HepG2 (cell line): ENCODE results near the gene ATP6V1C2. TPM values are rescaled to one million over a fixed set of nuclear protein-coding genes. Genes with fewer than 3 reads are reported as not detected.

Experiments used
- MTF1 ChIP-seq: sonication (generic); formaldehyde crosslinking; IDR thresholded peaks from 2 replicates; pipeline ENCODE4 v1.5.0; 2020; ENCODE audit warnings: missing genetic modification reagents
- RAD21 ChIP-seq: fragments of 450-650 bp; formaldehyde crosslinking; IDR thresholded peaks from 2 replicates; pipeline ENCODE4 v1.5.0; 2020; ENCODE audit warnings: mild to moderate bottlenecking
- TBP ChIP-seq: sonication (generic); formaldehyde crosslinking; IDR thresholded peaks from 2 replicates; pipeline ENCODE4 v1.5.0; 2020; ENCODE audit warnings: missing genetic modification reagents
- ZNF142 ChIP-seq: sonication (generic); formaldehyde crosslinking; IDR thresholded peaks from 2 replicates; pipeline ENCODE4 v1.4.0; 2020; ENCODE audit warnings: missing genetic modification reagents
- ZNF160 ChIP-seq: sonication (generic); formaldehyde crosslinking; IDR thresholded peaks from 2 replicates; pipeline ENCODE4 v1.8.0; 2022; ENCODE audit warnings: mild to moderate bottlenecking, inconsistent platforms, missing genetic modification reagents
- ZNF256 ChIP-seq: sonication (generic); formaldehyde crosslinking; conservative IDR thresholded peaks from 2 replicates; pipeline ENCODE4 v1.4.0; 2020; ENCODE audit warnings: missing genetic modification reagents
- polyA plus RNA-seq, 8 experiments: library from polyadenylated mRNA; depleted of rRNA in 3 of 8; stranded (reverse) in 7 of 8; unstranded in 1 of 8; fragments of >200 nt; fragmentation: Illumina TruSeq in 4 of 8; extraction: Trizol in 4 of 8; gene quantifications; 2 replicates each; pipeline versions ENCODE4 v1.2.1 to v1.2.3, GENCODE V29; 2011 to 2016; ENCODE audit warnings: low read depth in 4 of 8, missing spikeins in 1 of 8, mixed read lengths in 1 of 8; ENCODE audit not compliant: insufficient read depth in 1 of 8
- total RNA-seq, 5 experiments: library from RNA; depleted of rRNA; stranded (reverse); fragments of >200 nt; fragmentation: Illumina TruSeq; extraction: Trizol; gene quantifications; 2 replicates each; pipeline ENCODE4 v1.2.3, GENCODE V29; 2016; ENCODE audit warnings: low read depth in 1 of 5
- TF ChIP-seq, protein P1 (sequence below): sonication (generic); formaldehyde crosslinking; IDR thresholded peaks from 2 replicates; pipeline ENCODE4 v1.5.0; 2020; ENCODE audit warnings: mild to moderate bottlenecking, missing genetic modification reagents, borderline replicate concordance
- TF ChIP-seq, protein P2 (sequence below): sonication (generic); formaldehyde crosslinking; IDR thresholded peaks from 2 replicates; pipeline ENCODE4 v1.5.1; 2020; ENCODE audit warnings: missing genetic modification reagents, mild to moderate bottlenecking, borderline replicate concordance
- TF ChIP-seq, protein P3 (sequence below): sonication (generic); formaldehyde crosslinking; IDR thresholded peaks from 2 replicates; pipeline ENCODE4 v1.9.0; 2021; ENCODE audit warnings: missing genetic modification reagents, borderline replicate concordance

Gene ATP6V1C2
- total and polyA plus RNA-seq, 2 of the 13 experiments (the other 11 are each of a cell fraction or from before 2014, with no cell fraction given), result 0.04 to 0.29 TPM

- TF ChIP-seq ZNF160 (CRISPR knock-in tag) (no peak), ZNF256 (CRISPR knock-in tag) (no peak), TBP (CRISPR knock-in tag) (no peak), ZNF142 (no peak), RAD21 (CRISPR knock-in tag) (peak; percentile 96), MTF1 (CRISPR knock-in tag) (no peak)
- TF ChIP-seq, protein P1, sequence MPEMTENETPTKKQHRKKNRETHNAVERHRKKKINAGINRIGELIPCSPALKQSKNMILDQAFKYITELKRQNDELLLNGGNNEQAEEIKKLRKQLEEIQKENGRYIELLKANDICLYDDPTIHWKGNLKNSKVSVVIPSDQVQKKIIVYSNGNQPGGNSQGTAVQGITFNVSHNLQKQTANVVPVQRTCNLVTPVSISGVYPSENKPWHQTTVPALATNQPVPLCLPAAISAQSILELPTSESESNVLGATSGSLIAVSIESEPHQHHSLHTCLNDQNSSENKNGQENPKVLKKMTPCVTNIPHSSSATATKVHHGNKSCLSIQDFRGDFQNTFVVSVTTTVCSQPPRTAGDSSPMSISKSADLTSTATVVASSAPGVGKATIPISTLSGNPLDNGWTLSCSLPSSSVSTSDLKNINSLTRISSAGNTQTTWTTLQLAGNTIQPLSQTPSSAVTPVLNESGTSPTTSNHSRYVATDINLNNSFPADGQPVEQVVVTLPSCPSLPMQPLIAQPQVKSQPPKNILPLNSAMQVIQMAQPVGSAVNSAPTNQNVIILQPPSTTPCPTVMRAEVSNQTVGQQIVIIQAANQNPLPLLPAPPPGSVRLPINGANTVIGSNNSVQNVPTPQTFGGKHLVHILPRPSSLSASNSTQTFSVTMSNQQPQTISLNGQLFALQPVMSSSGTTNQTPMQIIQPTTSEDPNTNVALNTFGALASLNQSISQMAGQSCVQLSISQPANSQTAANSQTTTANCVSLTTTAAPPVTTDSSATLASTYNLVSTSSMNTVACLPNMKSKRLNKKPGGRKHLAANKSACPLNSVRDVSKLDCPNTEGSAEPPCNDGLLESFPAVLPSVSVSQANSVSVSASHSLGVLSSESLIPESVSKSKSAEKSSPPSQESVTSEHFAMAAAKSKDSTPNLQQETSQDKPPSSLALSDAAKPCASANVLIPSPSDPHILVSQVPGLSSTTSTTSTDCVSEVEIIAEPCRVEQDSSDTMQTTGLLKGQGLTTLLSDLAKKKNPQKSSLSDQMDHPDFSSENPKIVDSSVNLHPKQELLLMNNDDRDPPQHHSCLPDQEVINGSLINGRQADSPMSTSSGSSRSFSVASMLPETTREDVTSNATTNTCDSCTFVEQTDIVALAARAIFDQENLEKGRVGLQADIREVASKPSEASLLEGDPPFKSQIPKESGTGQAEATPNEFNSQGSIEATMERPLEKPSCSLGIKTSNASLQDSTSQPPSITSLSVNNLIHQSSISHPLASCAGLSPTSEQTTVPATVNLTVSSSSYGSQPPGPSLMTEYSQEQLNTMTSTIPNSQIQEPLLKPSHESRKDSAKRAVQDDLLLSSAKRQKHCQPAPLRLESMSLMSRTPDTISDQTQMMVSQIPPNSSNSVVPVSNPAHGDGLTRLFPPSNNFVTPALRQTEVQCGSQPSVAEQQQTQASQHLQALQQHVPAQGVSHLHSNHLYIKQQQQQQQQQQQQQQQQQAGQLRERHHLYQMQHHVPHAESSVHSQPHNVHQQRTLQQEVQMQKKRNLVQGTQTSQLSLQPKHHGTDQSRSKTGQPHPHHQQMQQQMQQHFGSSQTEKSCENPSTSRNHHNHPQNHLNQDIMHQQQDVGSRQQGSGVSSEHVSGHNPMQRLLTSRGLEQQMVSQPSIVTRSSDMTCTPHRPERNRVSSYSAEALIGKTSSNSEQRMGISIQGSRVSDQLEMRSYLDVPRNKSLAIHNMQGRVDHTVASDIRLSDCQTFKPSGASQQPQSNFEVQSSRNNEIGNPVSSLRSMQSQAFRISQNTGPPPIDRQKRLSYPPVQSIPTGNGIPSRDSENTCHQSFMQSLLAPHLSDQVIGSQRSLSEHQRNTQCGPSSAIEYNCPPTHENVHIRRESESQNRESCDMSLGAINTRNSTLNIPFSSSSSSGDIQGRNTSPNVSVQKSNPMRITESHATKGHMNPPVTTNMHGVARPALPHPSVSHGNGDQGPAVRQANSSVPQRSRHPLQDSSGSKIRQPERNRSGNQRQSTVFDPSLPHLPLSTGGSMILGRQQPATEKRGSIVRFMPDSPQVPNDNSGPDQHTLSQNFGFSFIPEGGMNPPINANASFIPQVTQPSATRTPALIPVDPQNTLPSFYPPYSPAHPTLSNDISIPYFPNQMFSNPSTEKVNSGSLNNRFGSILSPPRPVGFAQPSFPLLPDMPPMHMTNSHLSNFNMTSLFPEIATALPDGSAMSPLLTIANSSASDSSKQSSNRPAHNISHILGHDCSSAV (CRISPR knock-in tag), result no peak
- TF ChIP-seq, protein P2, sequence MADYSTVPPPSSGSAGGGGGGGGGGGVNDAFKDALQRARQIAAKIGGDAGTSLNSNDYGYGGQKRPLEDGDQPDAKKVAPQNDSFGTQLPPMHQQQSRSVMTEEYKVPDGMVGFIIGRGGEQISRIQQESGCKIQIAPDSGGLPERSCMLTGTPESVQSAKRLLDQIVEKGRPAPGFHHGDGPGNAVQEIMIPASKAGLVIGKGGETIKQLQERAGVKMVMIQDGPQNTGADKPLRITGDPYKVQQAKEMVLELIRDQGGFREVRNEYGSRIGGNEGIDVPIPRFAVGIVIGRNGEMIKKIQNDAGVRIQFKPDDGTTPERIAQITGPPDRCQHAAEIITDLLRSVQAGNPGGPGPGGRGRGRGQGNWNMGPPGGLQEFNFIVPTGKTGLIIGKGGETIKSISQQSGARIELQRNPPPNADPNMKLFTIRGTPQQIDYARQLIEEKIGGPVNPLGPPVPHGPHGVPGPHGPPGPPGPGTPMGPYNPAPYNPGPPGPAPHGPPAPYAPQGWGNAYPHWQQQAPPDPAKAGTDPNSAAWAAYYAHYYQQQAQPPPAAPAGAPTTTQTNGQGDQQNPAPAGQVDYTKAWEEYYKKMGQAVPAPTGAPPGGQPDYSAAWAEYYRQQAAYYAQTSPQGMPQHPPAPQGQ (CRISPR knock-in tag), result no peak
- TF ChIP-seq, protein P3, sequence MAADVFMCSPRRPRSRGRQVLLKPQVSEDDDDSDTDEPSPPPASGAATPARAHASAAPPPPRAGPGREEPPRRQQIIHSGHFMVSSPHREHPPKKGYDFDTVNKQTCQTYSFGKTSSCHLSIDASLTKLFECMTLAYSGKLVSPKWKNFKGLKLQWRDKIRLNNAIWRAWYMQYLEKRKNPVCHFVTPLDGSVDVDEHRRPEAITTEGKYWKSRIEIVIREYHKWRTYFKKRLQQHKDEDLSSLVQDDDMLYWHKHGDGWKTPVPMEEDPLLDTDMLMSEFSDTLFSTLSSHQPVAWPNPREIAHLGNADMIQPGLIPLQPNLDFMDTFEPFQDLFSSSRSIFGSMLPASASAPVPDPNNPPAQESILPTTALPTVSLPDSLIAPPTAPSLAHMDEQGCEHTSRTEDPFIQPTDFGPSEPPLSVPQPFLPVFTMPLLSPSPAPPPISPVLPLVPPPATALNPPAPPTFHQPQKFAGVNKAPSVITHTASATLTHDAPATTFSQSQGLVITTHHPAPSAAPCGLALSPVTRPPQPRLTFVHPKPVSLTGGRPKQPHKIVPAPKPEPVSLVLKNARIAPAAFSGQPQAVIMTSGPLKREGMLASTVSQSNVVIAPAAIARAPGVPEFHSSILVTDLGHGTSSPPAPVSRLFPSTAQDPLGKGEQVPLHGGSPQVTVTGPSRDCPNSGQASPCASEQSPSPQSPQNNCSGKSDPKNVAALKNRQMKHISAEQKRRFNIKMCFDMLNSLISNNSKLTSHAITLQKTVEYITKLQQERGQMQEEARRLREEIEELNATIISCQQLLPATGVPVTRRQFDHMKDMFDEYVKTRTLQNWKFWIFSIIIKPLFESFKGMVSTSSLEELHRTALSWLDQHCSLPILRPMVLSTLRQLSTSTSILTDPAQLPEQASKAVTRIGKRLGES (CRISPR knock-in tag), result no peak
Measured at GRCh38 chr2:10832203-10832936, 110.9 kb downstream of the ATP6V1C2 start (continued).
